ENCODE results near the gene ULK1.
A peak's percentile ranks its signal among the peaks of the same experiment; 100 is the strongest.

The ULK1 gene

DNA sequence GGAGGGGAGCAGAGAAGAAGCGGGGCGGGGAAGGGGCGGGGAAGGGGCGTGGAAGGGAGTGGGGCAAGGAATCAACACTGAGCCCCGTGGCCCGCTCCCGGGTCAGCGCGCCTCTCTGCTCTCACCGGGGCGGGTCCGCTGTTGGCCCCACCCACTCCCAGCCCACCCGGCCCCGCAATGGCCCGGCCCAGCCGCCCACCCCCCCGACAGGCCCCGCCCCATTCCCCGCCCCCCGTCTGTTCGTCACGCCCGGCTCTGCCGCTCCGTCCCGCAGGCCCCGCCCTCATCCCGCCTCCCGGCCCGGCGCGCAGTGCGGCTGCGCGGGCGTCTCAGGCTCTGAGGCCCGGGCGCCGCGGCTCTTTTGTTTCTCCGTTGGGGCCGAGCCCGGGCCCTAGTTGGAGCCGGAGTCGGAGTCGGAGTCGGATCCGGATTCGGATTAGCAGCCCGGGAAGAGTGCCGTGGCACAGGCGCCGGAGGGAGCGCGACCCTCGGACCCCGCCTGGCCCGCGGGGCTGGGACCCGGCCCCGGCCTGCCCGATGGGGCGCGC lies at the start of gene ULK1:
TSS of gene ULK1 (plus strand) at position 310 of the 548 bp plus-strand sequence. CDS start 380 bp downstream, outside the sequence.
- H3K4me3 ChIP-seq (ENCODE audit: low read depth, low read length), result peak within 1 kb of the TSS; percentile 71
- peak; percentile 89 for DNase-seq (ENCODE audit: low read depth)
- TF ChIP-seq, protein P1, sequence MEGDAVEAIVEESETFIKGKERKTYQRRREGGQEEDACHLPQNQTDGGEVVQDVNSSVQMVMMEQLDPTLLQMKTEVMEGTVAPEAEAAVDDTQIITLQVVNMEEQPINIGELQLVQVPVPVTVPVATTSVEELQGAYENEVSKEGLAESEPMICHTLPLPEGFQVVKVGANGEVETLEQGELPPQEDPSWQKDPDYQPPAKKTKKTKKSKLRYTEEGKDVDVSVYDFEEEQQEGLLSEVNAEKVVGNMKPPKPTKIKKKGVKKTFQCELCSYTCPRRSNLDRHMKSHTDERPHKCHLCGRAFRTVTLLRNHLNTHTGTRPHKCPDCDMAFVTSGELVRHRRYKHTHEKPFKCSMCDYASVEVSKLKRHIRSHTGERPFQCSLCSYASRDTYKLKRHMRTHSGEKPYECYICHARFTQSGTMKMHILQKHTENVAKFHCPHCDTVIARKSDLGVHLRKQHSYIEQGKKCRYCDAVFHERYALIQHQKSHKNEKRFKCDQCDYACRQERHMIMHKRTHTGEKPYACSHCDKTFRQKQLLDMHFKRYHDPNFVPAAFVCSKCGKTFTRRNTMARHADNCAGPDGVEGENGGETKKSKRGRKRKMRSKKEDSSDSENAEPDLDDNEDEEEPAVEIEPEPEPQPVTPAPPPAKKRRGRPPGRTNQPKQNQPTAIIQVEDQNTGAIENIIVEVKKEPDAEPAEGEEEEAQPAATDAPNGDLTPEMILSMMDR (conservative IDR thresholded peaks at IDR 0.05; ENCODE audit: low read depth, low read length), result no peak

DNA sequence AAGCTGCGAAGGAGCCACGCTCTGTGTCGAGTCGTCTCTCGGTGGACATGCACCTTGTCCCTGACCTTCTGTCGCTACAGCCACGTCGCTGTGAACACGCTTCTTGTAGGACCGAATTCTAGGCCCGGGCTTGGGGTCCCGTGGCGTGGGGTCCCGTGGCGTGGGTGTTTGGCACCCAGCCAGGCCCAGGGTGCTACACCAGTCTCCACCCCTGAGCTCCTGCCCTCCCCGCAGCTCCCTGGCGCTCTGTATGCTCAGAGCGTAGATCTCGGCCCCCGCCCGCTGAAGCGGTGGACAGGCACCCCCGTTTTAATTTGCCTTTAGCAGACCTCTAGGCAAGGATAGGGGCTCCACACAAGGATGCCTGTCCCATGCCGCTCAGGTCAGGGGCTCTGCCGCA lies 49.8 kb upstream of the ULK1 start:
- no peak overlapping the region for H3K4me3 ChIP-seq (ENCODE audit: low read depth, low read length)
- TF ChIP-seq, protein P1 (conservative IDR thresholded peaks at IDR 0.05; ENCODE audit: low read depth, low read length), result no peak
- DNase-seq (ENCODE audit: low read depth), result no peak

DNA sequence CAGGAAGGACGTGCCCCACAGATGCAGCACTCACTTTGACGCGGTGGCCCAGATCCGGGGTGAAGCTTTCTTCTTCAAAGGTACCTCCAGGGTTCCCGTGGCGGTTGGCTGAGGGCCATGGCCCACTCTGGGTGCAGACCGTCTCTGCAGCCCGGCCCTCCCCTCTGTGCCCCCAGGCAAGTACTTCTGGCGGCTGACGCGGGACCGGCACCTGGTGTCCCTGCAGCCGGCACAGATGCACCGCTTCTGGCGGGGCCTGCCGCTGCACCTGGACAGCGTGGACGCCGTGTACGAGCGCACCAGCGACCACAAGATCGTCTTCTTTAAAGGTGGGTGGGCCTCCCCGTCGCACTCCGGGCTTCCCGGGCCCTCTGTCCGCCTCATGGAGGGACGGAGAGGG lies 49.3 kb upstream of the ULK1 start:
- no peak for DNase-seq (ENCODE audit: low read depth)
- TF ChIP-seq, protein P1 (conservative IDR thresholded peaks at IDR 0.05; ENCODE audit: low read depth, low read length), result no peak
- H3K4me3 ChIP-seq (ENCODE audit: low read depth, low read length), result no peak overlapping the region

DNA sequence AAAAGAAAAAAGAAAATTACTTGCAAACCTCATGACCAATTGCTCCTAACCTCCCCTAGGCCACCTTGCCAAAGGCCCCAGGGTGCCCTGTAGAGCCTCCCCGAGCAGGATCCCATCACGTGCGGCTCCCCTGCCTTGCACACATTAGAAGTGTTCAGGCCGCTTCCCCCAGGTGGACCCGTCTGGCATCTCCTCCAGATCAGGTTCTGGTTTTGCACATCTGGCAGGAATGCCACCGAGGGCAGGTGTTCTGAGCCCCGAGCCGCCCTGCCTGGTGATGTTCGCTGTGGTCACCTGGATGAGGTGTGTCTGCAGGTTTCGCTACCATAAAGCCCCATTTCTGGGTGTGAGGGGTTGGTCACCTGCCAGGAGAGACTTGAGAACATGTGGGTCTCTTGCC lies 47.0 kb upstream of the ULK1 start:
- H3K4me3 ChIP-seq (ENCODE audit: low read depth, low read length), result no peak overlapping the region
- TF ChIP-seq, protein P1 (conservative IDR thresholded peaks at IDR 0.05; ENCODE audit: low read depth, low read length), result no peak
- DNase-seq (ENCODE audit: low read depth), result no peak

DNA sequence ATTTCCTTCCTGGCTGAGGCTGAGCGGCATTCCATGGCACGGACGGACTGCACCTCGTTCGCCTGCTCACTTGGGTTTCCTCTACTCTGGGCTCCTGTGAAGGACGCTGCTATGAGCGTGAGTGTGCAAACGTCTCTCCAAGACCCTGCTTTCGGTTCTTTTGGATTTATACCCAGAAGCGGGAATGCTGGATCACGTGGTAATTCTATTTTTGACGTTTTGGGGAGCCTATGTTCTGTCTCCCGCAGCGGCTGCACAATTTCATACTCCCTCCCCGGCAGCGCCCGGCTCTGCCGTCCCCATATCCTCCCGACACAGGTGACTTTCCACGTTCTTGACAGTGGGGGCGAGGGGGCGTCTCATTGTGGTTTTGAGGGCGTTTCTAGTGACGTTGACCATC lies 45.7 kb upstream of the ULK1 start:
- TF ChIP-seq, protein P1 (conservative IDR thresholded peaks at IDR 0.05; ENCODE audit: low read depth, low read length), result no peak
- no peak overlapping the region for H3K4me3 ChIP-seq (ENCODE audit: low read depth, low read length)
- DNase-seq (ENCODE audit: low read depth), result no peak

DNA sequence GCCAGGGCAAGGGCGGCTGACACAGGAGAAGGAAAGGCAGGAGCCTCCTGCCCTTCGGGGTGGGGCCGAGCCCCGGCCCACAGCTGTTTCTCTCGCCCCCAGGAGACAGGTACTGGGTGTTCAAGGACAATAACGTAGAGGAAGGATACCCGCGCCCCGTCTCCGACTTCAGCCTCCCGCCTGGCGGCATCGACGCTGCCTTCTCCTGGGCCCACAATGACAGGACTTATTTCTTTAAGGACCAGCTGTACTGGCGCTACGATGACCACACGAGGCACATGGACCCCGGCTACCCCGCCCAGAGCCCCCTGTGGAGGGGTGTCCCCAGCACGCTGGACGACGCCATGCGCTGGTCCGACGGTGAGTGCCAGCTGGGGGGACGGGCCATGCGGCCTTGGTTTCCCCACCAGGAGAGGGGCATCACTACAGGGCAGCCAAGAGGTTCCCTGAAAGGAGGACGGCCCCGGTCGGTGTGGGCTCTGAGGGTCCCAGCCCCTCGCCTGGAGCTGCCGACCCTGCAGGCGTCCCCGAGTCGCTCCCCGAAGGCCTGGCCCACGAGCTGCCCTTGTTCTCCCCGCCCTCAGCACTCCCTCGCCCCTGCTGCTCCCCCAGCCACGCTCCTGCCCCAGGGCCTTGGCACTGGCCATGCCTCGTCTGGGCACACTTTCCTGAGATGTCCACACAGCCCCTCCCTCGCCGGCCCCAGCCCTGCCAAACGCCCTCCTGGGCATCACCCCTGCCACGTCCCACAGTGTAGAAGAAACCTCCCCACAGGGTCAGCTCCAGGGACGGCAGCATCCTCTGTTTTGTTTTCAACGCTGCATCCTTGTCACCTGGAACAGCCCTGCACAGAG lies 44.5 kb upstream of the ULK1 start:
- H3K4me3 ChIP-seq (ENCODE audit: low read depth, low read length), result no peak overlapping the region

More for the DNA sequence above, 44.5 kb upstream of the ULK1 start:
- TF ChIP-seq, protein P1 (conservative IDR thresholded peaks at IDR 0.05; ENCODE audit: low read depth, low read length), result no peak
- DNase-seq (ENCODE audit: low read depth), result no peak

All from choroid plexus epithelial cell (primary cell).